ENCODE data around the gene SRD5A1. TPM values are rescaled to one million over a fixed set of nuclear protein-coding genes. Genes with fewer than 3 reads are reported as not detected.

Gene SRD5A1
- total RNA-seq, 1 donor from 2014 or later, result 9.6 TPM

- DNase-seq (ENCODE audit: low spot score) (peak; percentile 21), ATAC-seq (no peak)
- intact Hi-C loops (cut with DNase I), result loop anchor here (10.0 kb wide), 1 partner anchor 82 kb away; the partner anchor contains the start of genes NSUN2 and SRD5A1
Observed at GRCh38 chr5:6716629-6717149, 83.4 kb downstream of the SRD5A1 start.

GRCh38 chr5:6717247-6717646 lies 84.0 kb downstream of the SRD5A1 start:
- DNase-seq (ENCODE audit: low spot score) (peak; percentile 17), ATAC-seq (no peak)
- intact Hi-C loops (cut with DNase I), result loop anchor here (10.0 kb wide), 1 partner anchor 82 kb away; the partner anchor contains the start of genes NSUN2 and SRD5A1

GRCh38 chr5:6717687-6718086 lies 84.4 kb downstream of the SRD5A1 start:
- intact Hi-C loops (cut with DNase I), result loop anchor here (10.0 kb wide), 1 partner anchor 83 kb away; the partner anchor contains the start of genes NSUN2 and SRD5A1
- ATAC-seq, result no peak
- peak; percentile 19 for DNase-seq (ENCODE audit: low spot score)

GRCh38 chr5:6718161-6718681 lies 85.0 kb downstream of the SRD5A1 start:
- intact Hi-C loops (cut with DNase I), result loop anchor here (10.0 kb wide), 1 partner anchor 83 kb away; the partner anchor contains the start of genes NSUN2 and SRD5A1
- DNase-seq (ENCODE audit: low spot score) (peak; percentile 15), ATAC-seq (no peak)

DNA sequence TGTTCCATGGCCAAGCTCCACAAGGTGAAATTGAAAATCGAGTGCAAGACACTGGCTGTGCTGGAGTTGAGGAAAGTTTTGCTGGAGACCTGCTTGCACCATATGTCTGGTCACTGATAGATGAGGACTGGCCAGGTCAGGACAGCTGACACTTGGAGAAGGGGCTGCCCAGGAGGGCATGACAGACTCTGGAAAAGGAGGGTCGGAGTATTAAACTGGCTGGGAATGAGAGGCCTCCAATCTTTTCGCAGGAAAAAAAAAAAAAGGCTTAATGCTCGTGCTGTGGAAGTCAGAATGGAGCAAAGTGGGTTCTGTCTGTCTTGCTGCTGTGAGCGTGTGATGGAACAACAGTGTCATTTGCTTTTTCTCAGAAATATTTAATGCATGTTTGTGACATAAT lies 85.5 kb downstream of the SRD5A1 start:
- ATAC-seq, result no peak
- DNase-seq (ENCODE audit: low spot score), result peak; percentile 19
- intact Hi-C loops (cut with DNase I), result loop anchor here (10.0 kb wide), 1 partner anchor 84 kb away; the partner anchor contains the start of genes NSUN2 and SRD5A1

GRCh38 chr5:6719417-6719816 lies 86.2 kb downstream of the SRD5A1 start:
- ATAC-seq (no peak), DNase-seq (ENCODE audit: low spot score) (peak; percentile 22)
- intact Hi-C loops (cut with DNase I), result loop anchor here (10.0 kb wide), 1 partner anchor 85 kb away; the partner anchor contains the start of genes NSUN2 and SRD5A1

GRCh38 chr5:6719896-6720560 lies 86.8 kb downstream of the SRD5A1 start:
- DNase-seq (ENCODE audit: low spot score) (peak; percentile 33), ATAC-seq (no peak)
- intact Hi-C loops (cut with DNase I), result loop anchor here (10.0 kb wide), 1 partner anchor 85 kb away; the partner anchor contains the start of genes NSUN2 and SRD5A1

DNA sequence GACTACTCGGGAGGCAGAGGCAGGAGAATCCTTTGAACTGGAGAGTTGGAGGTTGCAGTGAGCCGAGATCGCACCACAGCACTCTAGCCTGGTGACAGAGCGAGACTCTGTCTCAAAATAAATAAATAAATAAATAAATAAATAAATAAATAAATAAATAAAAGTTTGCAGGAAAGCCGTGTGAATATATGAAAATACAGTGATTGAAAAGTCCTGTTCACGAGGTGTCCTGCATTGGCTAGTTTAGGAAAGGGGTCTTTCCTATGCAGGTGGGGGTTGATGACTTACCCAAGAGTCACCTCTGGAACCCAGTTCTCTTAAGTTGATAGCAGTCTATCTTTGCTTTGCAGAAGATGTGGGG lies 87.3 kb downstream of the SRD5A1 start:
- intact Hi-C loops (cut with DNase I), result no loop called here
- ATAC-seq, result no peak
- no peak for DNase-seq (ENCODE audit: low spot score)

DNA sequence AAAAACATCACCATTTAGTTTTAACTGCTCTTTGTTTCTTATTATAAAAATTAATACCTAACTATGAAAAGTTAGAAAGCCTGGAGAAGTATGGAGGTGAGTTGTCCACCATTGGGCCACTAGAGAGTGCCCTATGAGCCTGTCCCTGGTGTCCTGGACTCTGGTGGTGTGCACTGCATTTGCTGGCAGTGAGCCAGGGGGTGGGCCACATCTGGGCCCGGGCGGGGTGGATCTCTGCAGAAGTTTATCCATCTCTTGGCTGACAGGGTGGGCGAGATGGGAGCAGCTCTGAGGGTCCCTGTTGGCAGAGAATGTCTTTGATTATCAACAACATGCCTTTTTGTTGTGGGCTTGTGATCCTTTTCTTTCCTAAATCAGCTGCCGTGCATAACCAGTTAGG lies 88.2 kb downstream of the SRD5A1 start:
- intact Hi-C loops (cut with DNase I), result no loop called here
- no peak for ATAC-seq
- peak; percentile 56 for DNase-seq (ENCODE audit: low spot score)

GRCh38 chr5:6722015-6722414 lies 88.8 kb downstream of the SRD5A1 start:
- intact Hi-C loops (cut with DNase I), result no loop called here
- DNase-seq (ENCODE audit: low spot score) (peak; percentile 54), ATAC-seq (peak; percentile 69)

- ATAC-seq (no peak), DNase-seq (ENCODE audit: low spot score) (no peak)
- intact Hi-C loops (cut with DNase I), result no loop called here
Observed at GRCh38 chr5:6723122-6723815, 90.0 kb downstream of the SRD5A1 start.

- intact Hi-C loops (cut with DNase I), result no loop called here
Observed at GRCh38 chr5:6723816-6724300, 90.6 kb downstream of the SRD5A1 start.

More at GRCh38 chr5:6723816-6724300, 90.6 kb downstream of the SRD5A1 start:
- ATAC-seq (no peak), DNase-seq (ENCODE audit: low spot score) (no peak)

Other genes starting within 250 kb of the SRD5A1 start
- gene UBE2QL1, start 184.6 kb upstream of the SRD5A1 start, total RNA-seq, result 0.94 TPM
- 53.0 TPM for gene NSUN2, start 396 bp upstream of the SRD5A1 start, total RNA-seq
- gene TENT4A, start 80.0 kb downstream of the SRD5A1 start, total RNA-seq, result 28.6 TPM

Measured in sciatic nerve (tissue), 2 donors.